ENCODE data around the gene PALMD.

- TF ChIP-seq CTCF (IDR thresholded peaks at IDR 0.05; ENCODE audit: poor library complexity) (no peak), EZH2 (IDR thresholded peaks at IDR 0.05; ENCODE audit: borderline replicate concordance) (no peak), EZH2phosphoT487 (IDR thresholded peaks at IDR 0.05; ENCODE audit: low read depth, severe bottlenecking, unreplicated experiment) (no peak)
Measured at GRCh38 chr1:99638853-99639252, 7.1 kb upstream of the PALMD start.

Data from hepatocyte (in vitro differentiated cells).